Measurements from ENCODE around the gene PARS2. TPM values are rescaled to one million over a fixed set of nuclear protein-coding genes. Genes with fewer than 3 reads are reported as not detected.
A peak's percentile ranks its signal among the peaks of the same experiment; 100 is the strongest.
"Not testable (repeated sequence)": the region's sequence is repeated elsewhere in the genome, so short reads cannot be mapped to it uniquely, and the experiment has no call there.

The PARS2 gene
- total RNA-seq, 4 donors from 2014 or later = 3.2 to 8.7 (median 5.8) TPM

DNA sequence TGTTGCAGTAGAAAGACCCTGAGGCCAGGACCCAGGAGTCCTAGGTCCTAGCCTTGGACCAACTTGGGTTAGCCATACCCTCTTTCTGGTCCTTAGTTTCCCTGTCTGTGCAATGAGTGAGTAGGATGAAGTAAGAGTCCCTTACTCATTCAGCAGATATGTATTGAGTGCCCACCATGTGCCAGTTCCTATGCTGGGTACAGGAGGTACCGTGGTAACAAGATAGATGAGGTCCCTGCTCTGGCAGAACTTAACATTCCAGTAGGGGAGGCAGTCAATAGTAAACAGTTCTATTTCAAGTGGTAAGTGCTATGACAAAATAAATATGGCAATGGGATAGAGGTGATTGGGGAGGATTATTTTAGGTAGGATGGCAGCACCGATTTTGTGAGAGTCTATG lies 18.3 kb upstream of the PARS2 start:
- H3K4me3 ChIP-seq = no peak overlapping the region
- peaks cover 9% of the 10 kb centered on the region for H3K4me1 ChIP-seq
- H3K27me3 ChIP-seq = peaks cover 15% of the 10 kb centered on the region
- no peak overlapping the region for H3K27ac ChIP-seq
- H3K36me3 ChIP-seq = no peaks in the 10 kb centered on the region
- H3K9me3 ChIP-seq = no peaks in the 10 kb centered on the region
- no peak for DNase-seq (ENCODE audit: low spot score in 2 of 2)
- TF ChIP-seq, protein P1, sequence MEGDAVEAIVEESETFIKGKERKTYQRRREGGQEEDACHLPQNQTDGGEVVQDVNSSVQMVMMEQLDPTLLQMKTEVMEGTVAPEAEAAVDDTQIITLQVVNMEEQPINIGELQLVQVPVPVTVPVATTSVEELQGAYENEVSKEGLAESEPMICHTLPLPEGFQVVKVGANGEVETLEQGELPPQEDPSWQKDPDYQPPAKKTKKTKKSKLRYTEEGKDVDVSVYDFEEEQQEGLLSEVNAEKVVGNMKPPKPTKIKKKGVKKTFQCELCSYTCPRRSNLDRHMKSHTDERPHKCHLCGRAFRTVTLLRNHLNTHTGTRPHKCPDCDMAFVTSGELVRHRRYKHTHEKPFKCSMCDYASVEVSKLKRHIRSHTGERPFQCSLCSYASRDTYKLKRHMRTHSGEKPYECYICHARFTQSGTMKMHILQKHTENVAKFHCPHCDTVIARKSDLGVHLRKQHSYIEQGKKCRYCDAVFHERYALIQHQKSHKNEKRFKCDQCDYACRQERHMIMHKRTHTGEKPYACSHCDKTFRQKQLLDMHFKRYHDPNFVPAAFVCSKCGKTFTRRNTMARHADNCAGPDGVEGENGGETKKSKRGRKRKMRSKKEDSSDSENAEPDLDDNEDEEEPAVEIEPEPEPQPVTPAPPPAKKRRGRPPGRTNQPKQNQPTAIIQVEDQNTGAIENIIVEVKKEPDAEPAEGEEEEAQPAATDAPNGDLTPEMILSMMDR (IDR thresholded peaks at IDR 0.05) = no peak
- TF ChIP-seq POLR2A (IDR thresholded peaks at IDR 0.05) (no peak), POLR2AphosphoS5 (IDR thresholded peaks at IDR 0.05) (no peak), EP300 (IDR thresholded peaks at IDR 0.05) (no peak)
- WGBS = 83% methylated on average over 2 of the region's 2 CpGs

DNA sequence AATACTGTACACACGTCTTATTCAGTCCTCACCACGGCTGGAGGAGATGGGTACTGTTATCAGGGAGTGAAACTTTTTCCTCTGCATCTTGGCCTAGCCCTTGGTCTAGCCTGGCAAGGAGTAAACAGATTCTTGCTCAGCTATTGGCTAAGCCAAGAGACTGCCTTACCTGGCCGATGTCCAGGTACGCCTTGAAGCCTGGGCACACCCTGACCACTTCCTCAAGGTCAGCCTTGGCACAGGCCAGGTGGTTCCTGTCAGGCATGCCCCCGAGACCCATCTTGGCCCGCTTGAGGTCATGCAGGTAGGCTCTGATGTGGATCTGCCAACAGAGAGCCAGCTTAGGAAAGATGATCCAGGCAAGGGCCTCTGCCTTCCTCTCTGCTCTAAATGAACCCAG lies 17.8 kb upstream of the PARS2 start:
- Histone ChIP-seq H3K4me3 (no peak overlapping the region), H3K27me3 (peaks cover 15% of the 10 kb centered on the region), H3K36me3 (no peaks in the 10 kb centered on the region), H3K27ac (no peak overlapping the region), H3K4me1 (peaks cover 9% of the 10 kb centered on the region), H3K9me3 (no peaks in the 10 kb centered on the region)
- 82% methylated on average over 6 of the region's 6 CpGs for WGBS
- TF ChIP-seq POLR2AphosphoS5 (IDR thresholded peaks at IDR 0.05) (no peak), POLR2A (IDR thresholded peaks at IDR 0.05) (no peak), EP300 (IDR thresholded peaks at IDR 0.05) (no peak)
- TF ChIP-seq, protein P1 (IDR thresholded peaks at IDR 0.05) = no peak
- no peak for DNase-seq (ENCODE audit: low spot score in 2 of 2)

DNA sequence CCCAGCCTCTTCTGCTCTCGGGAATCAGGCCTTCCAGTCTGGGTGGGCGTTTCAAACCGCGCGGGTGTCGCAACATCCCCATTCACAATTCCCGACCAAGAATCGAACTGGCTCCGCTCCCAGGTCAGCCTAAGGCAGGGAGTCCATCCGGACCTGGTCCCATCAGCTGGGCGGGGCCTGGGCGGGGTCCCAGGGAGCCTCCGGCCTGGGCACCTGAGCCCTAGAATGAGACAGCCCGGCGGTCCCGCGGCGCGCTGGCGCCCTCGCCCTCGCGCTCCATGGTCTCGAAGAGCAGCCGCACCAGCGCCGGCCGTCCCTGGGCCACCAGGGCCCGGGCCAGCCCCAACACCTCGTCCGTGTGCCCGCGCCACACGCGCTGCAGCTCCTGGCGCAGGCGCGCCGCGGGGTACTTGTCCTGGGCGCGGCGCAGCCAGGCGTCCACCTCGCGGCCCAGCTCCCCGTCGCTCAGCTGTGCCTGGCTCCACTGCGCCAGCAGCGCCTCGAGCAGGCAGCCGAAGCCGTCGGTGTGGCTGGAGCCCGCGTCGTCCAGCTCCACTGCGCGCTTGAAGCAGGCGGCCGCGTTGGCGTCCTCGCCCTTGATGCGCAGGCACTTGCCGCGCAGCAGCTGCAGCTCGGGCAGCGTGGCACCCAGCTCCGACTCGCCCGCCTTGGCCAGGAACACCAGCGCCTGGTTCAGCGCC lies 16.9 kb upstream of the PARS2 start:
- DNase-seq (ENCODE audit: low spot score in 2 of 2) = no peak

DNA sequence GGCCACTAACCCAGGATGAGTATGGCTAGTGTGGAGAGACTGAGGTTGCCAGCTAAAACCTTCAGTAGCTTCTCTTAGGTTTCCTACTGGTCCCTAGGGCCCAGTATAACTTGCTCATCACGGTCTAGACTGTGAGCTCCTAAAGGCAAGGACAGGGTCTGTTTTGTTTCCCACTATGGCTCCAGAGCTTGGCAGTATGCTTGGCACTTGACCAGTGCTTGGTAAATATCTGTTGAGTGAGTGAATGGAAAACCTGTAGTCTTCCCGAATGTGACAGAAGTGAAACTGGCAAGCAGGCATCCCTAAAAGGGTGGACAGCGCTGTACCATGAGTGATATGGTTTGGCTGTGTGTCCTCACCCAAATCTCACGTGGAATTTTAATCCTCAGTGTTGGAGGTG lies 13.1 kb upstream of the PARS2 start:
- TF ChIP-seq, protein P1 (IDR thresholded peaks at IDR 0.05) = no peak
- DNase-seq (ENCODE audit: low spot score in 2 of 2) = no peak

More for the DNA sequence above, 16.9 kb upstream of the PARS2 start:
- H3K27me3 ChIP-seq = peaks cover 15% of the 10 kb centered on the region
- H3K27ac ChIP-seq = no peak overlapping the region
- H3K9me3 ChIP-seq = no peaks in the 10 kb centered on the region
- peaks cover 9% of the 10 kb centered on the region for H3K4me1 ChIP-seq
- 25% methylated on average over 13 of the region's 74 CpGs for WGBS
- no peaks in the 10 kb centered on the region for H3K36me3 ChIP-seq
- H3K4me3 ChIP-seq = peak overlapping the region; percentile 29
- no peak for TF ChIP-seq POLR2A (IDR thresholded peaks at IDR 0.05)
- no peak for TF ChIP-seq EP300 (IDR thresholded peaks at IDR 0.05)
- TF ChIP-seq POLR2AphosphoS5 (IDR thresholded peaks at IDR 0.05) = no peak
- TF ChIP-seq, protein P1 (IDR thresholded peaks at IDR 0.05) = no peak

DNA sequence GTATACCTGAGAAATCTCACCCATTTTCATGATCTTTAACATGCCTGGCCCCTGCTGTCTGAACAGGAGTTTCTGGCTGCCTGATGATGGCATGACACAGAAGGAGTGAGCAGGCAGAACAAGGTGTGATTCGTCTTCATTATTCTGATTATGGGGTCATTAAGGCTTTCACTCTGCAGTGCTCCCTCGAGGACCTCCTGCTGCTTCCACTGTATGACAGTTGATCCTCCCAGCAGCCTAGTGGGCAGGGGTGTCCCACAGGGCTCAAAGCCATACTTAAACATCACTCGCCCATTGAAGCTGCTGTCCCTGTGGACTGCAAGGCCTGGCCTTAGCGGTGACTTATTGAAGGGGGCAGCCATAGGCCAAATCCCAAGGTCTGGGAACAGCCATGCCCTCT lies 12.7 kb upstream of the PARS2 start:
- WGBS = 68% methylated on average over 3 of the region's 4 CpGs
- Histone ChIP-seq H3K36me3 (no peaks in the 10 kb centered on the region), H3K4me1 (peaks cover 9% of the 10 kb centered on the region), H3K27ac (no peak overlapping the region), H3K4me3 (no peak overlapping the region), H3K9me3 (no peaks in the 10 kb centered on the region), H3K27me3 (peaks cover 15% of the 10 kb centered on the region)
- TF ChIP-seq POLR2A (IDR thresholded peaks at IDR 0.05) = no peak
- DNase-seq (ENCODE audit: low spot score in 2 of 2) = no peak

More for the DNA sequence above, 13.1 kb upstream of the PARS2 start:
- whole genome bisulfite sequencing = 73% methylated on average over 3 of the region's 4 CpGs
- H3K36me3 ChIP-seq = no peaks in the 10 kb centered on the region
- peaks cover 9% of the 10 kb centered on the region for H3K4me1 ChIP-seq
- no peak overlapping the region for H3K27ac ChIP-seq
- no peak overlapping the region for H3K4me3 ChIP-seq
- peaks cover 15% of the 10 kb centered on the region for H3K27me3 ChIP-seq
- no peaks in the 10 kb centered on the region for H3K9me3 ChIP-seq

DNA sequence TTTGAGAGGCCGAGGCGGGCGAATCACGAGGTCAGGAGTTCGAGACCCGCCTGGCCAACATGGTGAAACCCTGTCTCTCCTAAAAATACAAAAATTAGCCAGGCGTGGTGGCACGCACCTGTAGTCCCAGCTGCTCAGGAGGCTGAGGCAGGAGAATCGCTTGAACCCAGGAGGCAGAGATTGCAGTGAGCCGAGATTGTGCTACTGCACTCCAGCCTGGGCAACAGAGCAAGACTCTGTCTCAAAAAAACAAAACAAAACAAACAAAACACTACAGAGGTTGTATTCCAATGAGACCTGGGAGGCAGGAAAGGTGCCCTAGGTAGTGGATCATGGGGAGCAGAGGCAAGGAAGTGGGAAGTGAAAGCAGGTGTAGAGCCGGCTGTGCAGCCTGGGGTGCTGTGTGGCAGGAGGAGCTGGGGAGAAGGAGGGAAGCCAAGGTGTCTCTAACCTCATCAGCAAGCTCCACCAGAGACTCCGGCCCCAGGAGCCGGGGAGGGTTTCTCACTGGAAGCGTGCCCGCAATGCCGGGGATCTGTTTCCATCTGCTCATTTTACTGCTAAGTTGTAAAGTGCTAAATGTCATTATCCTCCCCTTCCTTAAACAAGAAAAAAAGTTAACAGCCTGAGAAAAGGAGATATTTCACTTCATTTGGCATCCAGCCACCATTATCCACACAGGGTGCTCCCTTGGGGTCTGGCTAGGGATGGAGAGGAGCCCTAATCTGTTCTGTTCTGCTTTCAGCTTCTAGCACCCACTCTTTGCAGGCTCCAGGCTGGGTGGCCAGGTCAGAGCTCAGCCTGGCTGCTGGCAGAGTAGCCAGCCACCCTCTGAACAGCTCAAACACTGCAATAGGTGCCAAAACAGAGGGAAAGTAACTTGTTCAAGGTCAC lies 11.8 kb upstream of the PARS2 start:
- not testable (repeated sequence) for H3K9me3 ChIP-seq; H3K4me3 ChIP-seq; H3K36me3 ChIP-seq; H3K4me1 ChIP-seq; H3K27me3 ChIP-seq; DNase-seq (ENCODE audit: low spot score in 2 of 2); H3K27ac ChIP-seq
- WGBS = 70% methylated on average over 16 of the region's 16 CpGs
